A549 (cell line): ENCODE results near the gene FARP2. TPM values are rescaled to one million over a fixed set of nuclear protein-coding genes. Genes with fewer than 3 reads are reported as not detected.

Experiments used
- ATAC-seq, 2 experiments: fragments of 200-7000 bp in 1 of 2; fragments of >200 bp in 1 of 2; cut with Nextera tagmentation in 1 of 2; cut with Tn5 transposase in 1 of 2; 3 replicates each; pipeline versions ENCODE4 v1.8.0 to v1.9.1; 2018 to 2020; ENCODE audit warnings: mild to moderate bottlenecking in 1 of 2, moderate library complexity in 1 of 2
- CTCF ChIA-PET: fragments of 300-600 bp; sonication (Branson Sonifier 250); formaldehyde crosslinking; extraction: SDS; loops from one replicate; lab custom pipeline; 2021; ENCODE audit warnings: antibody characterized with exemption, inconsistent platforms; lab: Yijun Ruan, JAX
- POLR2A ChIA-PET: fragments of 350-600 bp; formaldehyde crosslinking; extraction: SDS; loops from one replicate; lab custom pipeline; 2021; ENCODE audit warnings: antibody characterized with exemption, inconsistent platforms; lab: Yijun Ruan, JAX
- DNase-seq, 2 experiments: peaks; one replicate each; pipeline versions ENCODE4 v3.0.0 to v3.0.0-alpha.2; 2011 to 2016; ENCODE audit warnings: low read depth in 1 of 2, low spot score in 1 of 2
- FAIRE-seq: peaks from 2 replicates; lab custom pipeline; 2011; peaks lifted over from hg19 to GRCh38; lab: Jason Lieb, UNC
- H3K27ac ChIP-seq, 2 experiments: fragments of >200 bp; sonication (Bioruptor Twin); formaldehyde crosslinking; 3 replicates each; pipeline ENCODE4 v1.5.1; 2016 to 2017
- H3K4me1 ChIP-seq: fragments of >200 bp; sonication (Bioruptor Twin); formaldehyde crosslinking; 3 replicates; pipeline ENCODE4 v1.6.1; 2016
- H3K4me2 ChIP-seq: fragments of >200 bp; sonication (Bioruptor Twin); formaldehyde crosslinking; 3 replicates; pipeline ENCODE4 v1.6.1; 2016
- H3K4me3 ChIP-seq: fragments of >200 bp; sonication (Bioruptor Twin); formaldehyde crosslinking; 3 replicates; pipeline ENCODE4 v1.5.1; 2016
- H3K9me3 ChIP-seq: fragments of >200 bp; sonication (Bioruptor Twin); formaldehyde crosslinking; 3 replicates; pipeline ENCODE4 v1.6.1; 2016
- EHMT2 ChIP-seq: fragments of 200-600 bp; sonication (generic); IDR thresholded peaks from 2 replicates; pipeline ENCODE4 v1.6.1; 2016; ENCODE audit warnings: antibody characterized with exemption, low read depth, mild to moderate bottlenecking, moderate library complexity
- EP300 ChIP-seq, 2 experiments: fragments of >200 bp; sonication (Bioruptor Twin); formaldehyde crosslinking; IDR thresholded peaks; 2 replicates in 1 of 2; 3 replicates in 1 of 2; pipeline ENCODE4 v1.6.1; 2016 to 2017
- FOSB ChIP-seq: fragments of 250-450 bp; sonication (Bioruptor Pico); IDR thresholded peaks from 2 replicates; pipeline ENCODE4 v1.5.0; 2020; ENCODE audit warnings: mild to moderate bottlenecking, moderate library complexity
- FOSL2 ChIP-seq, 2 experiments: fragments of 450-650 bp in 1 of 2; fragments of >200 bp in 1 of 2; sonication (Bioruptor Twin) in 1 of 2; formaldehyde crosslinking; IDR thresholded peaks; 2 replicates each; pipeline versions ENCODE4 v1.5.0 to v1.6.1; 2016 to 2020; ENCODE audit warnings: mild to moderate bottlenecking in 1 of 2, moderate library complexity in 1 of 2
- GATA3 ChIP-seq: IDR thresholded peaks from 2 replicates; pipeline ENCODE4 v1.6.1; 2012; ENCODE audit warnings: borderline replicate concordance
- HEYL ChIP-seq: fragments of 250-450 bp; sonication (Bioruptor Pico); IDR thresholded peaks from 2 replicates; pipeline ENCODE4 v1.8.0; 2021; ENCODE audit warnings: mild to moderate bottlenecking, moderate library complexity
- HOXA7 ChIP-seq: fragments of 250-450 bp; sonication (Bioruptor Pico); IDR thresholded peaks from 2 replicates; pipeline ENCODE4 v1.5.0; 2020; ENCODE audit warnings: mild to moderate bottlenecking, moderate library complexity
- HOXB13 ChIP-seq: fragments of 250-450 bp; sonication (Bioruptor Pico); IDR thresholded peaks from 2 replicates; pipeline ENCODE4 v1.5.0; 2020; ENCODE audit warnings: low read depth, mild to moderate bottlenecking, moderate library complexity
- HOXB5 ChIP-seq: fragments of 250-450 bp; sonication (Bioruptor Pico); IDR thresholded peaks from 2 replicates; pipeline ENCODE4 v1.5.0; 2020; ENCODE audit warnings: mild to moderate bottlenecking, moderate library complexity
- KDM1A ChIP-seq: fragments of 200-600 bp; sonication (generic); IDR thresholded peaks from 2 replicates; pipeline ENCODE4 v1.6.1; 2016; ENCODE audit warnings: low read depth, mild to moderate bottlenecking
- KDM5A ChIP-seq: fragments of 200-600 bp; sonication (generic); IDR thresholded peaks from 2 replicates; pipeline ENCODE4 v1.6.1; 2016; ENCODE audit warnings: antibody characterized with exemption, mild to moderate bottlenecking
- MAFK ChIP-seq: fragments of 450-650 bp; IDR thresholded peaks from 2 replicates; pipeline ENCODE4 v1.6.1; 2014; ENCODE audit not compliant: partially characterized antibody
- MAZ ChIP-seq: fragments of 150-350 bp; IDR thresholded peaks from 2 replicates; pipeline ENCODE4 v1.6.1; 2014; ENCODE audit warnings: antibody characterized with exemption, low read depth, low read length, borderline replicate concordance
- NPAS2 ChIP-seq: fragments of 250-450 bp; sonication (Bioruptor Pico); IDR thresholded peaks from 2 replicates; pipeline ENCODE4 v1.8.0; 2022; ENCODE audit warnings: mild to moderate bottlenecking, moderate library complexity, borderline replicate concordance
- NR3C1 ChIP-seq: fragments of >200 bp; sonication (Bioruptor Twin); formaldehyde crosslinking; IDR thresholded peaks from 3 replicates; pipeline ENCODE4 v1.6.1; 2017
- PHF8 ChIP-seq: fragments of 200-600 bp; sonication (generic); IDR thresholded peaks from 2 replicates; pipeline ENCODE4 v1.6.1; 2016; ENCODE audit warnings: low read depth, mild to moderate bottlenecking, antibody characterized with exemption, moderate library complexity, borderline replicate concordance
- RARB ChIP-seq: fragments of 250-450 bp; sonication (Bioruptor Pico); IDR thresholded peaks from 2 replicates; pipeline ENCODE4 v1.8.0; 2021; ENCODE audit warnings: mild to moderate bottlenecking, moderate library complexity
- RCOR1 ChIP-seq: fragments of 150-350 bp; IDR thresholded peaks from 2 replicates; pipeline ENCODE4 v1.6.1; 2014; ENCODE audit warnings: antibody characterized with exemption, low read length, low read depth
- TP53 ChIP-seq: fragments of 250-450 bp; sonication (Bioruptor Pico); IDR thresholded peaks from 2 replicates; pipeline ENCODE4 v1.5.0; 2021; ENCODE audit warnings: mild to moderate bottlenecking, moderate library complexity
- ZFP36 ChIP-seq: fragments of 450-650 bp; IDR thresholded peaks from 2 replicates; pipeline ENCODE4 v1.6.1; 2014; ENCODE audit warnings: borderline replicate concordance; ENCODE audit not compliant: partially characterized antibody
- WGBS: methylation state at CpG from one replicate; pipeline ENCODE4 v1.1.6; 2017; ENCODE audit errors: missing lambda C conversion rate; 5-methylcytosine and 5-hydroxymethylcytosine counted together
- polyA plus RNA-seq, 4 experiments: library from polyadenylated mRNA; depleted of rRNA in 3 of 4; stranded (reverse); fragments of >200 nt; fragmentation: RNase III in 1 of 4; extraction: RNeasy Plus Mini Kit Qiagen cat#74134 plus additional on column Dnase treatment in 1 of 4; gene quantifications; 2 replicates in 3 of 4; 3 replicates in 1 of 4; pipeline ENCODE4 v1.2.3, GENCODE V29; 2011 to 2017
- TF ChIP-seq, protein P1 (sequence below): fragments of 450-650 bp; IDR thresholded peaks from 2 replicates; pipeline ENCODE4 v1.6.1; 2014; ENCODE audit warnings: antibody characterized with exemption
- TF ChIP-seq, protein P2 (sequence below): IDR thresholded peaks from 2 replicates; pipeline ENCODE4 v1.6.1; 2012
- TF ChIP-seq, protein P3 (sequence below): fragments of >200 bp; sonication (Bioruptor Twin); formaldehyde crosslinking; IDR thresholded peaks from 2 replicates; pipeline ENCODE4 v1.6.1; 2016
- TF ChIP-seq, protein P4 (sequence below): fragments of >200 bp; sonication (Bioruptor Twin); formaldehyde crosslinking; IDR thresholded peaks from 3 replicates; pipeline ENCODE4 v1.5.1; 2016
- TF ChIP-seq, protein P5 (sequence below): IDR thresholded peaks from 2 replicates; pipeline ENCODE4 v1.6.1; 2012; ENCODE audit warnings: low read depth, borderline replicate concordance

FARP2 gene
- polyA plus RNA-seq, 2 of the 4 experiments (the other 2 are of a cell fraction), result 17.0 to 29.1 TPM

DNA sequence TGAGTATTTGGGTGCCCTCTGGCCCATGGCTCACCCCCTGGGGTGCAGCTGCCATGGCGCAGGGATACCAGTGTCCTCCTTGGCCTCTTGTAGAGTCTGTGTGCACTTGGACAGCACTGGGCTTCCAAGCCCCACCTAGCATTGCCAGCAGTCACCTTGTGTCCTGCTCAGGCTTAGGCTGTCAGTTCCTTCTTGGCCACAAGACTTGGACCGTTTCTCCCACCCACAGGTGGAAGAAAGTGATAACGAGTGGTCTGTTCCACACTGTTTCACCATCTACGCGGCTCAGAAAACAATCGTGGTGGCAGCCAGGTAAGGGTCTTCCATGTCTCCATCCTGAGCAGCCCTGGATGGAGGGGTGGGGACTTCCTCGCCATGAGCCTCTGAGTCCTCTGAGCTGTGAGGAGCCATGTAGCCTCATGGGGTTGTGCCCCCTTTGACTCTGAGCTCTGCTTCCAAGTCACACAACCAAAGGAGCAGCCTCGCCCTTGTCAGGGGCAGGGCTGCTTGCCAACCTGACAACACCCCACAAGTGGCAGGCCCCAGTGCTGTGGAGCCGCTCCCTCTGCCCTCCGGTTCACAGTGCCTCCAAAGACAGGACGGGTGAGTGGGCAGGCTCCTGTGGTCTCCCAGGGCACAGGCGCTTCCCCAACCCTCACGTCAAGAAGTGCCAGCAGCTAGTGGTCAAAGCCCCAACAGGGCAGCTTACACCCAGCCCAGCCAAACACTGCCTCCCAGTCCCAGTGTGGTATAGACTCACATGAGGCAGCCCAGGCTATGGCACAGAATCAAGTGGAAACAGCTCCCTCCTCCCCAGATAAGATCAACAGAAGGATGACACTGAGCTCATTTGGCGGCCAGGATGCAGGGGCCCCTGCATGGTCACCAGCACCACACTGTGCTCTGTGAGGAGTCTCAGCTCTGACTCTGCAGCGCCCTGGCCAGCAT is 133.9 kb downstream of the FARP2 start:
- no peak for FAIRE-seq
- no peak for TF ChIP-seq NR3C1
- no peak for TF ChIP-seq TP53 (CRISPR knock-in tag)
- no peak for TF ChIP-seq HOXB5 (CRISPR knock-in tag)
- no peak for TF ChIP-seq GATA3
- TF ChIP-seq, protein P1, sequence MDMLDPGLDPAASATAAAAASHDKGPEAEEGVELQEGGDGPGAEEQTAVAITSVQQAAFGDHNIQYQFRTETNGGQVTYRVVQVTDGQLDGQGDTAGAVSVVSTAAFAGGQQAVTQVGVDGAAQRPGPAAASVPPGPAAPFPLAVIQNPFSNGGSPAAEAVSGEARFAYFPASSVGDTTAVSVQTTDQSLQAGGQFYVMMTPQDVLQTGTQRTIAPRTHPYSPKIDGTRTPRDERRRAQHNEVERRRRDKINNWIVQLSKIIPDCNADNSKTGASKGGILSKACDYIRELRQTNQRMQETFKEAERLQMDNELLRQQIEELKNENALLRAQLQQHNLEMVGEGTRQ, result no peak
- TF ChIP-seq, protein P2, sequence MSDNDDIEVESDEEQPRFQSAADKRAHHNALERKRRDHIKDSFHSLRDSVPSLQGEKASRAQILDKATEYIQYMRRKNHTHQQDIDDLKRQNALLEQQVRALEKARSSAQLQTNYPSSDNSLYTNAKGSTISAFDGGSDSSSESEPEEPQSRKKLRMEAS, result no peak
- TF ChIP-seq, protein P3, sequence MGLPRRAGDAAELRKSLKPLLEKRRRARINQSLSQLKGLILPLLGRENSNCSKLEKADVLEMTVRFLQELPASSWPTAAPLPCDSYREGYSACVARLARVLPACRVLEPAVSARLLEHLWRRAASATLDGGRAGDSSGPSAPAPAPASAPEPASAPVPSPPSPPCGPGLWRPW, result no peak
- TF ChIP-seq EP300 (IDR thresholded peaks at IDR 0.05), result no peak
- no peak for TF ChIP-seq HEYL (CRISPR knock-in tag)
- no peak for TF ChIP-seq HOXA7 (CRISPR knock-in tag)
- no peaks in the 10 kb centered on the region for H3K9me3 ChIP-seq
- no peak overlapping the region for H3K4me2 ChIP-seq
- ATAC-seq, result peak in 1 of 2 experiments; percentile 21; a peak in 3 of 6 replicates
- ChIA-PET POLR2A (no interaction called here), CTCF (interaction anchor here (0.9 kb wide), 1 partner anchor 169 kb away, joined by 3 read pairs; no protein-coding TSS in a partner anchor)
- DNase-seq, result no peak
- H3K4me3 ChIP-seq, result no peak overlapping the region
- no peaks in the 10 kb centered on the region for H3K4me1 ChIP-seq
- 87% methylated on average over 8 of the region's 15 CpGs for WGBS
- H3K27ac ChIP-seq, result no peak overlapping the region

DNA sequence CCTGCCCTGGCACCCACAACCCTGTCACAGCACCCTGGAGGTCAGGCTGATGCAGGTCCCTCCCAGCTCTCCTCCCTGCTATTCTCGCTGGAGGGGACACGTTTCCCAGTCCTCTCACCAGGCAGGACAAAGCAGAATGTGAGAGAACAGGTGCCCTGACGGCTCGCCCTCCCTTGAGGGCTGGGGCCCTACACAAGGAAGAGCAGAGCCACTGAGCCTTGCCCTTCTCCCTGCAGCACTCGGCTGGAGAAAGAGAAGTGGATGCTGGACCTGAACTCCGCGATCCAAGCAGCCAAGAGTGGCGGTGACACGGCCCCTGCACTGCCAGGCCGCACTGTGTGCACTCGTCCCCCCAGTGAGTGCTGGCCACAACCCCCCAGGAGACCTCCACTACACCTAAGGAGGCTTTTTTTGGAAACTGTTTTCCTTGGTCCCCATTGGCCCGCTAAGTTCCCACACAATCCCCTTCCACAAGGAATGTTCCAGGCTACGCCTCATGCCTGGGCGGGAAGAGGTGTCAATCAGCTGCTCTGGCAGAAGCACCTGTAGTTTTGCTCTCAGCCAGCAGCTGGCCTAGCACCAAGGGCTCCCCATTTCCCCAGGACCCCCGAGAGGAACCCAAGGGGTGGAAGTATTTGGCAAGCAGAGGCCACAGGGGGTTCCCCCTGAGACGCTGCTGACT is 134.9 kb downstream of the FARP2 start:
- CTCF ChIA-PET, result interaction anchor here (0.9 to 1.3 kb wide), 2 partner anchors 13 to 169 kb away, joined by 3 read pairs; no protein-coding TSS in a partner anchor
- no peaks in the 10 kb centered on the region for H3K4me1 ChIP-seq
- TF ChIP-seq FOSL2 (IDR thresholded peaks at IDR 0.05), result no peak
- TF ChIP-seq FOSL2 (CRISPR knock-in tag; IDR thresholded peaks at IDR 0.05), result no peak
- TF ChIP-seq MAFK, result no peak
- TF ChIP-seq RCOR1, result no peak
- no peak for TF ChIP-seq RARB
- no peak for TF ChIP-seq PHF8
- TF ChIP-seq GATA3, result no peak
- TF ChIP-seq, protein P2, result no peak
- TF ChIP-seq TP53 (CRISPR knock-in tag), result no peak
- DNase-seq (no peak), ATAC-seq (peak; percentile 18; a peak in 3 of 6 replicates), FAIRE-seq (no peak)
- H3K4me3 ChIP-seq, result no peak overlapping the region
- H3K9me3 ChIP-seq, result no peaks in the 10 kb centered on the region
- no peak overlapping the region for H3K27ac ChIP-seq
- WGBS, result 86% methylated on average over 14 of the region's 16 CpGs
- no peak overlapping the region for H3K4me2 ChIP-seq
- POLR2A ChIA-PET, result no interaction called here

DNA sequence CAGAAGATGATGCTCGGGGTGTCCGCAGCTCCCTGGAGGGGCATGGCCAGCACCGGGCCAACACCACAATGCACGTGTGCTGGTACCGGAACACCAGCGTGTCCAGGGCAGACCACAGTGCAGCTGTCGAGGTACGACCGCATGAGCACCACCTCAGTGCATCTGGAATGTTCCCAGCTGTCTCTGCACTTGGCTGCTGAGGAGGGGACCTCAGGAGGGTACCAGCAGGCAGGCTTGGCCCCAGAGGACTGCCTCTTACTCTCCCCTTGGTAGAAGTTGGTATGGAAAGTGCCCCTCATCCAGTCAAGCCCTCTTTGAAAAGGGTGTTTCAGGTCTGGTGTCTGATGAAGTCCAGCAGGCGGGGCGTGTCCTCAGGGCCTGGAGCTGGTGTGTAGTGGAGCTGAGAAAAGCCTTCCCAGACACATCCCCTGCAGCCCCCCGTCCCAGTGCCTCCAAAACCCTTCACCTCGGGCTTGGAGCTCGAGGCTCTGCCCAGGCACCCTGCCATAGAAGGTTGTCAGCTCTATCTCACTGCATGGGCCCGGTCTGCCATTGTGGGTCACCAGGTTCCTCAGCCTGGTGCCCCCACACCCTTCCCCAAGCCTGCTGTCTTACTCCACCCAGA is 135.6 kb downstream of the FARP2 start:
- DNase-seq, result no peak
- ChIA-PET POLR2A (no interaction called here), CTCF (interaction anchor here (0.7 to 1.3 kb wide), 3 partner anchors 8 to 13 kb away, joined by 3 read pairs; no protein-coding TSS in a partner anchor)
- Histone ChIP-seq H3K4me1 (no peaks in the 10 kb centered on the region), H3K9me3 (no peaks in the 10 kb centered on the region), H3K4me3 (no peak overlapping the region), H3K4me2 (no peak overlapping the region), H3K27ac (no peak overlapping the region)
- no peak for FAIRE-seq
- WGBS, result 92% methylated on average over 5 of the region's 15 CpGs
- no peak for ATAC-seq
- TF ChIP-seq KDM1A (no peak), KDM5A (no peak), RARB (no peak), HOXB5 (CRISPR knock-in tag) (no peak), NPAS2 (no peak), HEYL (CRISPR knock-in tag) (no peak), FOSB (CRISPR knock-in tag) (no peak), EHMT2 (no peak), MAZ (no peak), ZFP36 (no peak), GATA3 (no peak), HOXB13 (CRISPR knock-in tag) (no peak)
- TF ChIP-seq, protein P4, sequence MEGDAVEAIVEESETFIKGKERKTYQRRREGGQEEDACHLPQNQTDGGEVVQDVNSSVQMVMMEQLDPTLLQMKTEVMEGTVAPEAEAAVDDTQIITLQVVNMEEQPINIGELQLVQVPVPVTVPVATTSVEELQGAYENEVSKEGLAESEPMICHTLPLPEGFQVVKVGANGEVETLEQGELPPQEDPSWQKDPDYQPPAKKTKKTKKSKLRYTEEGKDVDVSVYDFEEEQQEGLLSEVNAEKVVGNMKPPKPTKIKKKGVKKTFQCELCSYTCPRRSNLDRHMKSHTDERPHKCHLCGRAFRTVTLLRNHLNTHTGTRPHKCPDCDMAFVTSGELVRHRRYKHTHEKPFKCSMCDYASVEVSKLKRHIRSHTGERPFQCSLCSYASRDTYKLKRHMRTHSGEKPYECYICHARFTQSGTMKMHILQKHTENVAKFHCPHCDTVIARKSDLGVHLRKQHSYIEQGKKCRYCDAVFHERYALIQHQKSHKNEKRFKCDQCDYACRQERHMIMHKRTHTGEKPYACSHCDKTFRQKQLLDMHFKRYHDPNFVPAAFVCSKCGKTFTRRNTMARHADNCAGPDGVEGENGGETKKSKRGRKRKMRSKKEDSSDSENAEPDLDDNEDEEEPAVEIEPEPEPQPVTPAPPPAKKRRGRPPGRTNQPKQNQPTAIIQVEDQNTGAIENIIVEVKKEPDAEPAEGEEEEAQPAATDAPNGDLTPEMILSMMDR, result no peak
- TF ChIP-seq, protein P2, result no peak
- TF ChIP-seq, protein P5, sequence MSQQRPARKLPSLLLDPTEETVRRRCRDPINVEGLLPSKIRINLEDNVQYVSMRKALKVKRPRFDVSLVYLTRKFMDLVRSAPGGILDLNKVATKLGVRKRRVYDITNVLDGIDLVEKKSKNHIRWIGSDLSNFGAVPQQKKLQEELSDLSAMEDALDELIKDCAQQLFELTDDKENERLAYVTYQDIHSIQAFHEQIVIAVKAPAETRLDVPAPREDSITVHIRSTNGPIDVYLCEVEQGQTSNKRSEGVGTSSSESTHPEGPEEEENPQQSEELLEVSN, result no peak
